ENCODE results near the gene PRUNE2.
A peak's percentile ranks its signal among the peaks of the same experiment; 100 is the strongest.

Gene PRUNE2

GRCh38 chr9:76803083-76803482 lies 102.8 kb downstream of the PRUNE2 start:
- TF ChIP-seq CTCF (IDR thresholded peaks at IDR 0.05; ENCODE audit: control extremely low read depth, extremely low read depth, low read depth, missing control alignments): no peak
- CTCF ChIA-PET: interaction anchor here (1.8 kb wide), 1 partner anchor 8 kb away, joined by 5 read pairs; no protein-coding TSS in a partner anchor
- DNase-seq (ENCODE audit: extremely low spot score): no peak
- POLR2A ChIA-PET: no interaction called here

GRCh38 chr9:76800901-76801300 lies 105.0 kb downstream of the PRUNE2 start:
- no peak for DNase-seq (ENCODE audit: extremely low spot score)
- ChIA-PET CTCF (no interaction called here), POLR2A (no interaction called here)
- no peak for TF ChIP-seq CTCF (IDR thresholded peaks at IDR 0.05; ENCODE audit: control extremely low read depth, extremely low read depth, low read depth, missing control alignments)

- CTCF ChIA-PET: no interaction called here
- TF ChIP-seq CTCF (IDR thresholded peaks at IDR 0.05; ENCODE audit: control extremely low read depth, extremely low read depth, low read depth, missing control alignments): no peak
- POLR2A ChIA-PET: no interaction called here
- no peak for DNase-seq (ENCODE audit: extremely low spot score)
Measured at GRCh38 chr9:76799473-76799872, 106.4 kb downstream of the PRUNE2 start.

- DNase-seq (ENCODE audit: extremely low spot score): peak; percentile 24
- ChIA-PET POLR2A (no interaction called here), CTCF (no interaction called here)
- TF ChIP-seq CTCF (IDR thresholded peaks at IDR 0.05; ENCODE audit: control extremely low read depth, extremely low read depth, low read depth, missing control alignments): no peak
Measured at GRCh38 chr9:76798527-76798926, 107.4 kb downstream of the PRUNE2 start.

- ChIA-PET CTCF (no interaction called here), POLR2A (no interaction called here)
- no peak for TF ChIP-seq CTCF (IDR thresholded peaks at IDR 0.05; ENCODE audit: control extremely low read depth, extremely low read depth, low read depth, missing control alignments)
- DNase-seq (ENCODE audit: extremely low spot score): no peak
Measured at GRCh38 chr9:76796296-76796695, 109.6 kb downstream of the PRUNE2 start.

- POLR2A ChIA-PET: no interaction called here
- CTCF ChIA-PET: interaction anchor here (0.9 kb wide), 1 partner anchor 16 kb away, joined by 4 read pairs; no protein-coding TSS in a partner anchor
- no peak for TF ChIP-seq CTCF (IDR thresholded peaks at IDR 0.05; ENCODE audit: control extremely low read depth, extremely low read depth, low read depth, missing control alignments)
- no peak for DNase-seq (ENCODE audit: extremely low spot score)
Measured at GRCh38 chr9:76793784-76794431, 112.0 kb downstream of the PRUNE2 start.

All from GM10248 (cell line).